ENCODE results near the gene SPATS1.
"Not testable (repeated sequence)": the region's sequence is repeated elsewhere in the genome, so short reads cannot be mapped to it uniquely, and the experiment has no call there.

The SPATS1 gene

GRCh38 chr6:44339301-44339700 lies 3.1 kb upstream of the SPATS1 start:
- TF ChIP-seq CTCF (IDR thresholded peaks at IDR 0.05; ENCODE audit: poor library complexity, severe bottlenecking), result no peak
- Histone ChIP-seq H3K27me3 (ENCODE audit: insufficient read depth, poor library complexity, severe bottlenecking) (peaks cover 29% of the 10 kb centered on the region), H3K36me3 (ENCODE audit: low read depth) (no peaks in the 10 kb centered on the region), H3K27ac (ENCODE audit: poor library complexity, severe bottlenecking) (no peak overlapping the region), H3K4me3 (ENCODE audit: severe bottlenecking) (no peak overlapping the region), H3K9me3 (ENCODE audit: severe bottlenecking) (no peaks in the 10 kb centered on the region), H3K4me1 (ENCODE audit: insufficient read depth, poor library complexity, severe bottlenecking) (peaks cover 2% of the 10 kb centered on the region)
- DNase-seq (ENCODE audit: low spot score), result no peak
- ATAC-seq (ENCODE audit: low read depth), result no peak

- H3K9me3 ChIP-seq (ENCODE audit: severe bottlenecking), result no peaks in the 10 kb centered on the region
- ATAC-seq (ENCODE audit: low read depth), result peak; percentile 91
- no peak overlapping the region for H3K27ac ChIP-seq (ENCODE audit: poor library complexity, severe bottlenecking)
Measured at GRCh38 chr6:44339763-44340625, 2.5 kb upstream of the SPATS1 start.

GRCh38 chr6:44341095-44341890 lies 1.2 kb upstream of the SPATS1 start:
- Histone ChIP-seq H3K27ac (ENCODE audit: poor library complexity, severe bottlenecking) (no peak overlapping the region), H3K4me1 (ENCODE audit: insufficient read depth, poor library complexity, severe bottlenecking) (peaks cover 2% of the 10 kb centered on the region), H3K36me3 (ENCODE audit: low read depth) (no peaks in the 10 kb centered on the region), H3K4me3 (ENCODE audit: severe bottlenecking) (no peak overlapping the region), H3K9me3 (ENCODE audit: severe bottlenecking) (no peaks in the 10 kb centered on the region), H3K27me3 (ENCODE audit: insufficient read depth, poor library complexity, severe bottlenecking) (peaks cover 34% of the 10 kb centered on the region)
- ATAC-seq (ENCODE audit: low read depth), result no peak
- TF ChIP-seq CTCF (IDR thresholded peaks at IDR 0.05; ENCODE audit: poor library complexity, severe bottlenecking), result no peak
- DNase-seq (ENCODE audit: low spot score), result no peak

More at GRCh38 chr6:44339763-44340625, 2.5 kb upstream of the SPATS1 start:
- Histone ChIP-seq H3K36me3 (ENCODE audit: low read depth) (no peaks in the 10 kb centered on the region), H3K27me3 (ENCODE audit: insufficient read depth, poor library complexity, severe bottlenecking) (peaks cover 34% of the 10 kb centered on the region), H3K4me1 (ENCODE audit: insufficient read depth, poor library complexity, severe bottlenecking) (peaks cover 2% of the 10 kb centered on the region), H3K4me3 (ENCODE audit: severe bottlenecking) (no peak overlapping the region)
- TF ChIP-seq CTCF (IDR thresholded peaks at IDR 0.05; ENCODE audit: poor library complexity, severe bottlenecking), result no peak
- no peak for DNase-seq (ENCODE audit: low spot score)

DNA sequence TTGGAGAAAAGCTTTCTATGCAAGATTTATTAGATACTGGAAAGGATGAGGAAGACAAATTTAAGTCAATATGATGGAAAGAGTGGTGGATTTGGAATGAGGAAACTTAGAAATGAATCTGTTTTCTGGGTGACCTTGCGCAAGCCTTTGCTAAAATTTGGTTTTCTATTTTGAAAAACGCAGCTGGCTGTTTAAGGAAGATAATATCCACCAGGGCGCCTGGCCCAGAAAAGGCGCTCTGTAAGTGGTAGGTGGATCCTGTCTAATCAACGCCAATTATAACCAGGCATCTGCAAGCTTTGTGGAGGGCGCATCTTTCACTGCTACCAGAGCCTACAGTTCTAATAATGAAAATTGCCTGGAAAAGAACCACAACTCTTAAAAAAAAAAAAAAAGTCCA lies 398 bp upstream of the SPATS1 start:
- H3K36me3 ChIP-seq (ENCODE audit: low read depth), result no peaks in the 10 kb centered on the region
- H3K27me3 ChIP-seq (ENCODE audit: insufficient read depth, poor library complexity, severe bottlenecking), result peaks cover 34% of the 10 kb centered on the region
- no peak for TF ChIP-seq CTCF (IDR thresholded peaks at IDR 0.05; ENCODE audit: poor library complexity, severe bottlenecking)
- H3K9me3 ChIP-seq (ENCODE audit: severe bottlenecking), result no peaks in the 10 kb centered on the region
- DNase-seq (ENCODE audit: low spot score), result no peak
- no peak for ATAC-seq (ENCODE audit: low read depth)
- peaks cover 2% of the 10 kb centered on the region for H3K4me1 ChIP-seq (ENCODE audit: insufficient read depth, poor library complexity, severe bottlenecking)
- no peak overlapping the region for H3K27ac ChIP-seq (ENCODE audit: poor library complexity, severe bottlenecking)
- no peak overlapping the region for H3K4me3 ChIP-seq (ENCODE audit: severe bottlenecking)

DNA sequence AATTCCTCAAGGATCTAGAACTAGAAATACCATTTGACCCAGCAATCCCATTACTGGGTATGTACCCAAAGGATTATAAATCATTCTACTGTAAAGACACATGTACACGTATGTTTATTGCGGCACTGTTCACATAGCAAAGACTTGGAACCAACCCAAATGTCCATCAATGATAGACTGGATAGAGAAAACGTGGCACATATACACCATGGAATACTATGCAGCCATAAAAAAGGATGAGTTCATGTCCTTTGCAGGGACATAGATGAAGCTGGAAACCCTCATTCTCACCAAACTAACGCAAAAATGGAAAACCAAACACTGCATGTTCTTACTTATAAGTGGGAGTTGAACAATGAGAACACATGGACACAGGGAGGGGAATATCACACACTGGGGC lies 4.4 kb downstream of the SPATS1 start:
- DNase-seq (ENCODE audit: low spot score); ATAC-seq (ENCODE audit: low read depth); H3K27ac ChIP-seq (ENCODE audit: poor library complexity, severe bottlenecking); H3K4me3 ChIP-seq (ENCODE audit: severe bottlenecking); H3K9me3 ChIP-seq (ENCODE audit: severe bottlenecking); H3K4me1 ChIP-seq (ENCODE audit: insufficient read depth, poor library complexity, severe bottlenecking); H3K36me3 ChIP-seq (ENCODE audit: low read depth): not testable (repeated sequence)
- H3K27me3 ChIP-seq (ENCODE audit: insufficient read depth, poor library complexity, severe bottlenecking), result peaks cover 30% of the 10 kb centered on the region

All from RWPE2 (cell line).